SK-N-SH treated with all-trans-retinoic acid at 6 μM for 48 hours (cell line): Measurements from ENCODE around the gene STX11.

ENCODE experiments used
- ATAC-seq: fragments of 200-7000 bp; cut with Tn5 transposase; 3 replicates; pipeline ENCODE4 v1.9.1; 2020; ENCODE audit warnings: mild to moderate bottlenecking, moderate library complexity
- ARNTL ChIP-seq: fragments of 450-650 bp; formaldehyde crosslinking; IDR thresholded peaks from 2 replicates; pipeline ENCODE4 v1.5.0; 2020; ENCODE audit warnings: low read depth, mild to moderate bottlenecking, moderate library complexity, borderline replicate concordance
- BACH2 ChIP-seq: fragments of 250-450 bp; sonication (Bioruptor Pico); IDR thresholded peaks from 2 replicates; pipeline ENCODE4 v1.9.0; 2021; ENCODE audit warnings: mild to moderate bottlenecking, borderline replicate concordance
- CSDC2 ChIP-seq: fragments of 250-450 bp; sonication (Bioruptor Pico); IDR thresholded peaks from 2 replicates; pipeline ENCODE4 v1.5.0; 2020; ENCODE audit warnings: mild to moderate bottlenecking, moderate library complexity
- CSRNP3 ChIP-seq: fragments of 250-450 bp; sonication (Bioruptor Pico); IDR thresholded peaks from 2 replicates; pipeline ENCODE4 v1.5.1; 2021; ENCODE audit warnings: mild to moderate bottlenecking, moderate library complexity
- ESRRG ChIP-seq: fragments of 250-450 bp; sonication (Bioruptor Pico); IDR thresholded peaks from 2 replicates; pipeline ENCODE4 v1.6.1; 2021; ENCODE audit warnings: mild to moderate bottlenecking
- GLIS3 ChIP-seq: fragments of 250-450 bp; sonication (Bioruptor Pico); IDR thresholded peaks from 2 replicates; pipeline ENCODE4 v1.5.0; 2020; ENCODE audit warnings: mild to moderate bottlenecking, moderate library complexity
- ISL1 ChIP-seq: fragments of 250-450 bp; sonication (Bioruptor Pico); IDR thresholded peaks from 2 replicates; pipeline ENCODE4 v2.1.2; 2022; ENCODE audit warnings: mild to moderate bottlenecking, moderate library complexity
- OSR1 ChIP-seq: fragments of 250-450 bp; sonication (Bioruptor Pico); IDR thresholded peaks from 2 replicates; pipeline ENCODE4 v1.8.0; 2022; ENCODE audit warnings: moderate library complexity, mild to moderate bottlenecking, inconsistent platforms
- PATZ1 ChIP-seq: fragments of 250-450 bp; sonication (Bioruptor Pico); IDR thresholded peaks from 2 replicates; pipeline ENCODE4 v1.8.0; 2020; ENCODE audit warnings: mild to moderate bottlenecking, moderate library complexity, borderline replicate concordance
- PPARA ChIP-seq: fragments of 250-450 bp; sonication (Bioruptor Pico); IDR thresholded peaks from 2 replicates; pipeline ENCODE4 v1.5.0; 2020; ENCODE audit warnings: mild to moderate bottlenecking, borderline replicate concordance
- RARB ChIP-seq: fragments of 250-450 bp; sonication (Bioruptor Pico); IDR thresholded peaks from 2 replicates; pipeline ENCODE4 v1.8.0; 2021; ENCODE audit warnings: mild to moderate bottlenecking, moderate library complexity
- SNAI2 ChIP-seq: fragments of 250-450 bp; sonication (Bioruptor Pico); IDR thresholded peaks from 2 replicates; pipeline ENCODE4 v1.5.0; 2020; ENCODE audit warnings: mild to moderate bottlenecking, moderate library complexity
- TCF4 ChIP-seq: fragments of 250-450 bp; sonication (Bioruptor Pico); IDR thresholded peaks from 2 replicates; pipeline ENCODE4 v1.8.0; 2021; ENCODE audit warnings: mild to moderate bottlenecking, moderate library complexity, borderline replicate concordance
- TOX ChIP-seq: fragments of 250-450 bp; sonication (Bioruptor Pico); IDR thresholded peaks from 2 replicates; pipeline ENCODE4 v1.8.0; 2021; ENCODE audit warnings: mild to moderate bottlenecking, moderate library complexity, borderline replicate concordance
- ZC3H10 ChIP-seq: fragments of 250-450 bp; sonication (Bioruptor Pico); IDR thresholded peaks from 2 replicates; pipeline ENCODE4 v1.5.1; 2021; ENCODE audit warnings: mild to moderate bottlenecking, moderate library complexity
- ZFP3 ChIP-seq: fragments of 250-450 bp; sonication (Bioruptor Pico); IDR thresholded peaks from 2 replicates; pipeline ENCODE4 v1.5.0; 2020; ENCODE audit warnings: mild to moderate bottlenecking, moderate library complexity
- ZFP30 ChIP-seq: fragments of 450-650 bp; formaldehyde crosslinking; IDR thresholded peaks from 2 replicates; pipeline ENCODE4 v1.5.0; 2022; ENCODE audit warnings: mild to moderate bottlenecking, moderate library complexity
- ZNF565 ChIP-seq: fragments of 450-650 bp; formaldehyde crosslinking; conservative IDR thresholded peaks from 2 replicates; pipeline ENCODE4 v1.5.0; 2020; ENCODE audit warnings: low read depth, mild to moderate bottlenecking, moderate library complexity
- ZNF70 ChIP-seq: fragments of 450-650 bp; formaldehyde crosslinking; IDR thresholded peaks from 2 replicates; pipeline ENCODE4 v1.5.0; 2020; ENCODE audit warnings: mild to moderate bottlenecking, moderate library complexity
- ZNF8 ChIP-seq: fragments of 450-650 bp; formaldehyde crosslinking; IDR thresholded peaks from 2 replicates; pipeline ENCODE4 v1.5.0; 2020; ENCODE audit warnings: mild to moderate bottlenecking, moderate library complexity
- TF ChIP-seq, protein P1 (sequence below): fragments of 250-450 bp; sonication (Bioruptor Pico); IDR thresholded peaks from 2 replicates; pipeline ENCODE4 v1.5.0; 2020; ENCODE audit warnings: mild to moderate bottlenecking, moderate library complexity
- TF ChIP-seq, protein P2 (sequence below): fragments of 250-450 bp; sonication (Bioruptor Pico); IDR thresholded peaks from 2 replicates; pipeline ENCODE4 v1.5.1; 2020; ENCODE audit warnings: low read depth, mild to moderate bottlenecking, moderate library complexity
- TF ChIP-seq, protein P3 (sequence below): fragments of 250-450 bp; sonication (Bioruptor Pico); IDR thresholded peaks from 2 replicates; pipeline ENCODE4 v1.8.0; 2021; ENCODE audit warnings: low read depth, mild to moderate bottlenecking, moderate library complexity, borderline replicate concordance

STX11 gene

GRCh38 chr6:144162977-144163376, 12.7 kb downstream of the STX11 start:
- ATAC-seq = no peak
- no peak for TF ChIP-seq ZNF70 (CRISPR knock-in tag)
- TF ChIP-seq OSR1 (CRISPR knock-in tag) = no peak
- TF ChIP-seq SNAI2 (CRISPR knock-in tag) = no peak
- TF ChIP-seq PPARA (CRISPR knock-in tag) = no peak
- TF ChIP-seq, protein P1, sequence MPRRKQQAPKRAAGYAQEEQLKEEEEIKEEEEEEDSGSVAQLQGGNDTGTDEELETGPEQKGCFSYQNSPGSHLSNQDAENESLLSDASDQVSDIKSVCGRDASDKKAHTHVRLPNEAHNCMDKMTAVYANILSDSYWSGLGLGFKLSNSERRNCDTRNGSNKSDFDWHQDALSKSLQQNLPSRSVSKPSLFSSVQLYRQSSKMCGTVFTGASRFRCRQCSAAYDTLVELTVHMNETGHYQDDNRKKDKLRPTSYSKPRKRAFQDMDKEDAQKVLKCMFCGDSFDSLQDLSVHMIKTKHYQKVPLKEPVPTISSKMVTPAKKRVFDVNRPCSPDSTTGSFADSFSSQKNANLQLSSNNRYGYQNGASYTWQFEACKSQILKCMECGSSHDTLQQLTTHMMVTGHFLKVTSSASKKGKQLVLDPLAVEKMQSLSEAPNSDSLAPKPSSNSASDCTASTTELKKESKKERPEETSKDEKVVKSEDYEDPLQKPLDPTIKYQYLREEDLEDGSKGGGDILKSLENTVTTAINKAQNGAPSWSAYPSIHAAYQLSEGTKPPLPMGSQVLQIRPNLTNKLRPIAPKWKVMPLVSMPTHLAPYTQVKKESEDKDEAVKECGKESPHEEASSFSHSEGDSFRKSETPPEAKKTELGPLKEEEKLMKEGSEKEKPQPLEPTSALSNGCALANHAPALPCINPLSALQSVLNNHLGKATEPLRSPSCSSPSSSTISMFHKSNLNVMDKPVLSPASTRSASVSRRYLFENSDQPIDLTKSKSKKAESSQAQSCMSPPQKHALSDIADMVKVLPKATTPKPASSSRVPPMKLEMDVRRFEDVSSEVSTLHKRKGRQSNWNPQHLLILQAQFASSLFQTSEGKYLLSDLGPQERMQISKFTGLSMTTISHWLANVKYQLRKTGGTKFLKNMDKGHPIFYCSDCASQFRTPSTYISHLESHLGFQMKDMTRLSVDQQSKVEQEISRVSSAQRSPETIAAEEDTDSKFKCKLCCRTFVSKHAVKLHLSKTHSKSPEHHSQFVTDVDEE (CRISPR knock-in tag) = no peak
- no peak for TF ChIP-seq TOX (CRISPR knock-in tag)
- TF ChIP-seq ISL1 (CRISPR knock-in tag) = no peak
- TF ChIP-seq BACH2 (CRISPR knock-in tag) = no peak
- TF ChIP-seq RARB (CRISPR knock-in tag) = no peak
- TF ChIP-seq ZFP3 (CRISPR knock-in tag) = no peak
- no peak for TF ChIP-seq ZFP30 (CRISPR knock-in tag)
- TF ChIP-seq, protein P2, sequence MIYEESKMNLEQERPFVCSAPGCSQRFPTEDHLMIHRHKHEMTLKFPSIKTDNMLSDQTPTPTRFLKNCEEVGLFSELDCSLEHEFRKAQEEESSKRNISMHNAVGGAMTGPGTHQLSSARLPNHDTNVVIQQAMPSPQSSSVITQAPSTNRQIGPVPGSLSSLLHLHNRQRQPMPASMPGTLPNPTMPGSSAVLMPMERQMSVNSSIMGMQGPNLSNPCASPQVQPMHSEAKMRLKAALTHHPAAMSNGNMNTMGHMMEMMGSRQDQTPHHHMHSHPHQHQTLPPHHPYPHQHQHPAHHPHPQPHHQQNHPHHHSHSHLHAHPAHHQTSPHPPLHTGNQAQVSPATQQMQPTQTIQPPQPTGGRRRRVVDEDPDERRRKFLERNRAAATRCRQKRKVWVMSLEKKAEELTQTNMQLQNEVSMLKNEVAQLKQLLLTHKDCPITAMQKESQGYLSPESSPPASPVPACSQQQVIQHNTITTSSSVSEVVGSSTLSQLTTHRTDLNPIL (CRISPR knock-in tag) = no peak
- no peak for TF ChIP-seq ZNF8 (CRISPR knock-in tag)
- TF ChIP-seq PATZ1 (CRISPR knock-in tag) = no peak
- TF ChIP-seq CSDC2 (CRISPR knock-in tag) = no peak
- TF ChIP-seq ARNTL (CRISPR knock-in tag) = no peak
- no peak for TF ChIP-seq CSRNP3 (CRISPR knock-in tag)
- no peak for TF ChIP-seq ZC3H10 (CRISPR knock-in tag)
- TF ChIP-seq ZNF565 = no peak
- no peak for TF ChIP-seq TCF4 (CRISPR knock-in tag)

- no peak for ATAC-seq
- TF ChIP-seq GLIS3 (CRISPR knock-in tag) = no peak
- TF ChIP-seq TOX (CRISPR knock-in tag) = no peak
- TF ChIP-seq RARB (CRISPR knock-in tag) = no peak
- no peak for TF ChIP-seq ISL1 (CRISPR knock-in tag)
- no peak for TF ChIP-seq ZFP3 (CRISPR knock-in tag)
- no peak for TF ChIP-seq ZNF8 (CRISPR knock-in tag)
These were observed 15.5 kb downstream of the STX11 start for GRCh38 chr6:144165784-144166183.

DNA sequence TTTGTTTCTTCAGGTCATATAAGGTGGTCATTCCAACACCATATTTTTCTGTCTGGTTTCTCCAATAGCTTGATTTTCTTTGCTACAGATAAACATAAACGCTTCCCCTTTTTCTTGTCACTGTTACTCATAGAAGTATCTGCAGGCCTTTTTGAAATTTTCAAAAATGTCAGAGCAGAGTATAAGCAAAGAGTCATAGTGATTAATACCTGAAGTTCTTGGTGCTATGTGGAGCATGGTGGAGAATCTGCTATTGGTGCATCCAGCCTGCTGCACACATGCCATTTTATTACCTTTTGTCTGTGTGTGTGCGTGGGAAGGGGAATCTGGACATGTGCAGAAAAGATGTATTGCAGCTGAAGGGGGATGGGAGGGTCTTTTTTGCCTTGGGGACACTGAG, 19.7 kb downstream of the STX11 start:
- no peak for ATAC-seq
- TF ChIP-seq TOX (CRISPR knock-in tag) (no peak), ZNF565 (no peak), ZFP3 (CRISPR knock-in tag) (no peak), OSR1 (CRISPR knock-in tag) (no peak), ESRRG (CRISPR knock-in tag) (no peak), PATZ1 (CRISPR knock-in tag) (no peak), GLIS3 (CRISPR knock-in tag) (no peak), ARNTL (CRISPR knock-in tag) (no peak), CSRNP3 (CRISPR knock-in tag) (no peak), PPARA (CRISPR knock-in tag) (no peak), SNAI2 (CRISPR knock-in tag) (no peak), BACH2 (CRISPR knock-in tag) (no peak), RARB (CRISPR knock-in tag) (no peak), CSDC2 (CRISPR knock-in tag) (no peak)
- TF ChIP-seq, protein P2 (CRISPR knock-in tag) = no peak
- TF ChIP-seq, protein P3, sequence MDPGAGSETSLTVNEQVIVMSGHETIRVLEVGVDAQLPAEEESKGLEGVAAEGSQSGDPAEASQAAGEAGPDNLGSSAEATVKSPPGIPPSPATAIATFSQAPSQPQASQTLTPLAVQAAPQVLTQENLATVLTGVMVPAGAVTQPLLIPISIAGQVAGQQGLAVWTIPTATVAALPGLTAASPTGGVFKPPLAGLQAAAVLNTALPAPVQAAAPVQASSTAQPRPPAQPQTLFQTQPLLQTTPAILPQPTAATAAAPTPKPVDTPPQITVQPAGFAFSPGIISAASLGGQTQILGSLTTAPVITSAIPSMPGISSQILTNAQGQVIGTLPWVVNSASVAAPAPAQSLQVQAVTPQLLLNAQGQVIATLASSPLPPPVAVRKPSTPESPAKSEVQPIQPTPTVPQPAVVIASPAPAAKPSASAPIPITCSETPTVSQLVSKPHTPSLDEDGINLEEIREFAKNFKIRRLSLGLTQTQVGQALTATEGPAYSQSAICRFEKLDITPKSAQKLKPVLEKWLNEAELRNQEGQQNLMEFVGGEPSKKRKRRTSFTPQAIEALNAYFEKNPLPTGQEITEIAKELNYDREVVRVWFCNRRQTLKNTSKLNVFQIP (CRISPR knock-in tag) = no peak
